HG03025 (cell line): Measurements from ENCODE around the gene ITGA2.
"Not testable (repeated sequence)": the region's sequence is repeated elsewhere in the genome, so short reads cannot be mapped to it uniquely, and the experiment has no call there.

Experiments used
- ATAC-seq: cut with Tn5 transposase; IDR thresholded peaks from one replicate; pipeline ENCODE4 v1.9.1; 2021; ENCODE audit warnings: mild to moderate bottlenecking, moderate library complexity; ENCODE audit not compliant: unreplicated experiment, low FRiP score

ITGA2 gene

GRCh38 chr5:52989025-52989780, at the start of gene ITGA2:
TSS of gene ITGA2 (plus strand) at chr5:52989352. CDS start at chr5:52989469, 117 bp downstream.
- ATAC-seq = peak; percentile 43

GRCh38 chr5:52943285-52943684, 45.9 kb upstream of the ITGA2 start:
- ATAC-seq = no peak

- no peak for ATAC-seq
These were observed 45.3 kb upstream of the ITGA2 start for GRCh38 chr5:52943808-52944207.

GRCh38 chr5:52945040-52945439, 44.1 kb upstream of the ITGA2 start:
- no peak for ATAC-seq

GRCh38 chr5:52947208-52947607, 41.9 kb upstream of the ITGA2 start:
- no peak for ATAC-seq

- no peak for ATAC-seq
These were observed 41.3 kb upstream of the ITGA2 start for GRCh38 chr5:52947851-52948250.

- ATAC-seq = peak; percentile 98
These were observed 40.6 kb upstream of the ITGA2 start for GRCh38 chr5:52948418-52949076.

GRCh38 chr5:52950686-52951085, 38.5 kb upstream of the ITGA2 start:
- no peak for ATAC-seq

- ATAC-seq = no peak
These were observed 36.7 kb upstream of the ITGA2 start for GRCh38 chr5:52952483-52952882.

GRCh38 chr5:52956014-52956413, 33.1 kb upstream of the ITGA2 start:
- ATAC-seq = no peak

GRCh38 chr5:52956915-52957747, 32.0 kb upstream of the ITGA2 start:
- no peak for ATAC-seq

GRCh38 chr5:52961274-52961681, 27.9 kb upstream of the ITGA2 start:
- no peak for ATAC-seq

GRCh38 chr5:52963636-52964035, 25.5 kb upstream of the ITGA2 start:
- no peak for ATAC-seq

GRCh38 chr5:52964138-52964537, 25.0 kb upstream of the ITGA2 start:
- ATAC-seq = no peak

- ATAC-seq = not testable (repeated sequence)
These were observed 13.0 kb upstream of the ITGA2 start for GRCh38 chr5:52976157-52976556.

GRCh38 chr5:52977264-52977897, 11.8 kb upstream of the ITGA2 start:
- ATAC-seq = no peak

- no peak for ATAC-seq
These were observed 7.6 kb upstream of the ITGA2 start for GRCh38 chr5:52981507-52981906.

GRCh38 chr5:52983731-52984636, 5.2 kb upstream of the ITGA2 start:
- ATAC-seq = no peak

GRCh38 chr5:52985306-52985705, 3.8 kb upstream of the ITGA2 start:
- no peak for ATAC-seq
